Activated T-cell treated with anti-CD3 and anti-CD28 coated beads for 24 hours (primary cell): ENCODE data around the gene ST3GAL5.
"Not testable (repeated sequence)": the region's sequence is repeated elsewhere in the genome, so short reads cannot be mapped to it uniquely, and the experiment has no call there.

Source experiments
- DNase-seq: peaks from one replicate; pipeline ENCODE4 v3.0.0-alpha.2; 2020; ENCODE audit warnings: low read depth

Gene ST3GAL5

DNA sequence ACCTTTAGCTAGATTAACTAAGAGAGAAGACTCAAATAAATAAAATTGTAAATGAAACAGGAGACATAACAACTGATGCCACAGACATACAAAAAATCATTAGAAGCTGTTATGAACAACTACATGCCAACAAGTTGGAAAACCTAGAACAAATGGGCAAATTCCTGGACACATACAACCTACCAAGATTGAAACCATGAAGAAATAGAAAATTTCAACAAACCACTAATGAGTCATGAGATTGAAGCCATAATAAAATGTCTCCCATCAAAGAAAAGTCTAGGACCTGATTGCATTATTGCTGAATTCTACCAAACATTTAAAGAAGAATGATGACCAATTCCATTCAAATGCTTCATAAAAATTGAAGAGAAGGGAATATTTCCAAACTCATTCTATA, 54.3 kb downstream of the ST3GAL5 start:
- no peak for DNase-seq

DNA sequence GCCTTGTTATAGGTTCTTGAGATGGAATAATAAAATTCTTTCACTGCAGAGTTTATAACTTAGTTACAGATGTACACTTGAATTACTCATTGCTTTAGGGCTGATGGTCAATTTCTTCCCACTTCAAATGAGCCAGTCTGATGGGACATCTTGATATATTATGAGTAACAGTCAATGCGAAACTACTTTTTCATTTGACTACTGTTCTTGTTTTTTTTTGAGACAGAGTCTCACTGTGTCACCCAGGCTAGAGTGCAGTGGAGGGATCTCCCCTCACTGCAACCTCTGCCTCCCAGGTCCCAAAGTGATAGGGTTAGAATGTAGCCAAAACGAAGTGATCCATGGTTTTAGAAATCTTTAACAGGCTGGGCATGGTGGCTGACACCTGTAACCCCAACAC, 57.1 kb downstream of the ST3GAL5 start:
- no peak for DNase-seq

GRCh38 chr2:85830645-85831044, 58.1 kb downstream of the ST3GAL5 start:
- DNase-seq = no peak

- not testable (repeated sequence) for DNase-seq
Measured at GRCh38 chr2:85829394-85829793, 59.4 kb downstream of the ST3GAL5 start.

DNA sequence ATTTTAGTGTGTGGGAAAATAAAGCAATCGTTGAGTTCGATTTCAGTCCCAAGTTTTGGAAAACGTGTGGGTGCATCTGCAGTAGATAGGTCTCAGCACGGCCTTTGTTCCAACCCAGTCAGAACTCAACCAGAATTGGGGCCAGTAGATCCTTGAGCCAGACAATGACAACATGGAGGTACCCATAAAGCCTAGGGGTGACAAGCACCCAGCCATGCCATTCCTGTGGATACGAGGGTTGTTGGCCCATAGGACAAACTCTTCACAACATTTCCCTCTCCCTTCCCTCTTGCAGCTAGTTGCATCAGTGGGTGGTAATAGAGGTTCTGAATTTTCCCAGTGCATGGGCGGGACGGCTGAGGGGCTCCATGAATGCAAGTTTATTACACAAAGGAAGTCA, 60.1 kb downstream of the ST3GAL5 start:
- DNase-seq = no peak

DNA sequence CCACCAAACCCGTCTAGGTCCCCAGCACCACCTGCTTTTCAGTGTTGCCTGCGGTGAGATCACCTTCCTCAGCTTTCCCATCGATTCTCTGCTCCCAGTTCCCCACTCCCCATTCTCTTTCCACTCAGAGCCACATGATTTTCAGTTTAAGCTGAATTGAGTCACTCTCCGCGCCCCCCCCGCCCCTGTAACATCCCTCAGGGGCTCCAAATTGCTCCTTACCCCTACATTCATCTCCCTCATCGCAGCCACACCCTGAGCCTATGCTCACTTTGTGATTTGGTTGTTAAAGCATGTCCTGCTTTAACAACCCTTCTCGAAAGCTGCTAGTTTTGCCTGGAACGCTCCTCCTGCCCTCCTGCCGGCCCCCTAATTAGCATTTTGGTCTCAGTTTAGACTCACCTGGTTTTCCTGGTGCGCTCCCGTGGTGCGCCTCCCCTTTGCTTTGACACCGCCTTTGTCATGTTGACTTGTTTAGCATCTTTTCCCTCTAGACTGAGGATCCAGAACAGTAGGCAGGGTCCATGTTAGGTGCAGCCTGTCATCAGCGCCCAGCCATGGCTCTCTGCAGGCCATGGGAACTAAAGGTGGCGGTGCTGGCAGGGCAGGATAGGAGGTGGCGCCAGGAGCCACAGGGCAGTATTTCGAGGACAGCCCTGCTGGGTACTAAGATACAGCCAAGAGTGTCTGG, 60.8 kb downstream of the ST3GAL5 start:
- no peak for DNase-seq

GRCh38 chr2:85826990-85827878, 61.6 kb downstream of the ST3GAL5 start:
- peak; percentile 71 for DNase-seq

- no peak for DNase-seq
Measured at GRCh38 chr2:85823951-85824350, 64.8 kb downstream of the ST3GAL5 start.

DNA sequence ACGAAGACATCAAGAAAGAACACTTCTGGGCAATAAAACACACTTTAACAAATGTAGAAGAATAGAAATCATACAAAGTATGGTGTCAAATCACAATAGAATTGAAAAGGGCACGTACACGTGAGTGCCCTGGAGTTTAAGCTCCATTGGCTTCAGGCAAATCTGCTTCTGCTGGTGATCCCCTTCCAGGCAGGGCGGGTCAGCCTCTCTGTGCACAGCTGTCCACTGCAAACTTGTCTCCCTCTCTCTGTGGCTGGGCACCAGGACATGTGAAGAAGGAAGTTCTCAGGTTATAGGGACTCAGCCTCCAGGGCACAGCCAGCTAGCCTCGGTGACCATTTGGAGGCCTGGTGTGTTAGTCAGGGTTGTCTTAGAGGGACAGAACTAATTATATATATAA, 66.0 kb downstream of the ST3GAL5 start:
- no peak for DNase-seq

DNA sequence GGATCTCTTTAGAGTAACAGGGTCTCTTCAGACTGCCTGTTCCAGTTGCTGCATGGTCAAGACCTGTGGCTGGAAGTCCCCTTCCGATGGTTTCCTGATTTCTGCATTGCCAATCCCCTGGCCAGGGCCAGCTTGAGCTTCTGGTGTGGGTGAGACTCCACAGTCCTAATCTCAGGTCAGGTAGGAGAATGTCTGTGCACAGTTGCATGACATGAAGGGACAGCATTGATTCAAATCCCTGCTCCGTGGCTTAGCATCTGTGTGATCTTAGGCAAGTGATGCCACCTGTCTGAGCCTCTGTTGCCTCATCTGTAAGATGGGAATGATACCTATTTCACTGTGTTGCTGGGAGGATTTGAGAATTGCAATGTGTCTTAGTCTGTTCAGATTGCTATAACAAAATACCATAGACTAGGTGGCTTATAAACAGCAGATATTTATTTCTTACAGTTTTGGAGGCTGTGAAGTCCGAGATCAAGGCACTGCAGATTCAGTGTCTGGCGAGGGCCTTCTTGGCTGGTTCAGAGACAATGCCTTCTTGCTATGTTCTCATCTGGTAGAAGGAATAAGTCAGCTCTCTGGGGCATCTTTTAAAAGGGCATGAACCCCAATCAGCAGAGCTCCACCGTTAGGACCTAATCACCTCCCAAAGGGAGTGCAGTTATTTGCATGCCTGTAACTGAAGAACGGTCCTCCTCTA, 68.8 kb downstream of the ST3GAL5 start:
- DNase-seq = no peak

- DNase-seq = no peak
Measured at GRCh38 chr2:85814802-85815550, 73.8 kb downstream of the ST3GAL5 start.

DNA sequence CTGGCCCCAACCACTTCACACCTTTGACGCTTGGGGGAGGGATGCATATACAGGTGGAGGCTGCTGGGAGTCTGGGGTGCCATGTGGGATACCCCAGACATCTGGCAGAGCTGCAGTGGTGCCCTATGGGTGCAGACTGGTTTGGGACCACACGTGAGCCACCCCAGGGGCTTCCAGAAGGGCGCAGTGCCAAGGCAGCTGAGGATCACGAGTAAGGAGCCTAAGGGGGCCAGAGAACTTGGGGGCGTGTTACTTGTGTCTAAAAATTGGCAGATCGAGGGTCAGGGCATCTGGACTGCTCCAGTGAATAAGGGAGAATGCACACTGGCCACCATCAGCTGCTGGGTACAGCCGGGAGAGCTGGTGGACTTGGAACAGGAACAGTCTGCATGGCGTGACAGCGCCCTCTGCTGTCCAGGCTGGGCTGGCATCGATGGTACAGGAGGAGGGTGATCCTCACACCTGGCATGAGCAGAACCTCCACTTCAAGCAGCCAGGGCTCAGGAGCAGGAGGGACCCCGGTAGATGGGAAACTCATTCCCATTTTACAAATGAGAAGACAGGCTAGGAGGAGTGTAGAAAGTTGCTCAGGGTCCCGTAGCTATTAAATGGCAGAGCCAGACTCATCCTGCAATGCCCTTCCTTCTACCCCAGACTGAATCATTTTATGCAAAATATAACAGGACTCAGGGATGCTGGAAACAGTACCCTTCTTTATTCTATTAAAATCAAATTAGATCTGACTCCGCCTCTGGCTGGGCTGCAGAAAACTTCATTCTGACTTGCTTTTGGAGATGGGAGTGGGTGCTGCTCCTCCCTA, 74.6 kb downstream of the ST3GAL5 start:
- DNase-seq = peak; percentile 75

- no peak for DNase-seq
Measured at GRCh38 chr2:85813211-85813981, 75.4 kb downstream of the ST3GAL5 start.

GRCh38 chr2:85812094-85812735, 76.6 kb downstream of the ST3GAL5 start:
- DNase-seq = no peak

GRCh38 chr2:85811180-85812093, 77.4 kb downstream of the ST3GAL5 start:
- no peak for DNase-seq

DNA sequence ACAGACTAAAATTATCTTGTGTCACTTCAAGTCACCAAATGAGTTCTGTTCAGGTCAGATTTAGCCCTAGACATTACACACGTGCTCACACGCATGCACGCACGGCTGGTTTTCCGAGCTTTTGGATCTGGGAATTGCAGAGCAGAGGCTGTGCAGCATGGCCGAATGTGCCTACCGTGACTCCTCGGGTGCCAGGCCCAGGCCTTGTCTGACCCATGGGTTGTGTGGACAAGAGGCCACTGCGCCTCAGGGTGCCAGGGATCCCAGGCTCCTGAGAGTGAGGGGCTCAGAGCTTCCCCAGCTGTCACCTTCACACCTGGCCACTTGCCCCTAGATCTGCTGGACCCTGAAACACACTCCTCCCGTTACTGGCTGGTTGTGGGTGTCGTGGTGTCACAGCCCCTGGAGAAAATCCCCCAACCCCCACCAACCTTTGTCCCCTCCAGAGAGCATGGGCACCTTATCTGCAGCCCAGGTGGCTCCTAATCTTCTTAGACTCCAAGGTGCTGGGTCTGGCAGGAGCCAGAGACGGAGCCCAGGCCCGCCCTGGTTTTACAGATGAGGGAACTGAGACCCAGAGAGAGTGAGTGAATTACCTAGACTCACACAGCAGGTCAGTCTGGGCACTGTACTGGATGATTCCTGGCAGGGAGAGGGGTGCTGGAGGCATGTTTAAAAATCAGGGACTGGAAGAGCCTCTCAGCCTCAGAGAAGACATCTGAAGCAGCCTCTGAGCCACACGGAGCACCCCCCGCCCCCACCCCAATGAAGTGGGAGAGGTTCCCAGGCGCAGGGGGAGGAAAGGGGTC, 78.2 kb downstream of the ST3GAL5 start:
- DNase-seq = no peak

- no peak for DNase-seq
Measured at GRCh38 chr2:85807756-85808155, 81.0 kb downstream of the ST3GAL5 start.
